HG02610 (cell line): Measurements from ENCODE around the gene PHF23.
A peak's percentile ranks its signal among the peaks of the same experiment; 100 is the strongest.
"Not testable (repeated sequence)": the region's sequence is repeated elsewhere in the genome, so short reads cannot be mapped to it uniquely, and the experiment has no call there.

ENCODE experiments used
- ATAC-seq: cut with Tn5 transposase; IDR thresholded peaks from one replicate; pipeline ENCODE4 v1.9.1; 2021; ENCODE audit warnings: mild to moderate bottlenecking, moderate library complexity; ENCODE audit not compliant: unreplicated experiment

The PHF23 gene

GRCh38 chr17:7259555-7259889 lies 20.3 kb upstream of the PHF23 start:
- ATAC-seq = no peak

GRCh38 chr17:7258731-7259554 lies 19.7 kb upstream of the PHF23 start:
- no peak for ATAC-seq

- no peak for ATAC-seq
Observed at GRCh38 chr17:7256766-7257456, 17.7 kb upstream of the PHF23 start.

- ATAC-seq = no peak
Observed at GRCh38 chr17:7254511-7254910, 15.3 kb upstream of the PHF23 start.

GRCh38 chr17:7253082-7253481 lies 13.8 kb upstream of the PHF23 start:
- no peak for ATAC-seq

GRCh38 chr17:7252176-7253043 lies 13.2 kb upstream of the PHF23 start, which contains the start of gene ELP5:
TSS of gene ELP5 (plus strand) at chr17:7252215. CDS start at chr17:7252551, 336 bp downstream.
- ATAC-seq = peak; percentile 28

- peak; percentile 83 for ATAC-seq
Observed at GRCh38 chr17:7251661-7252175, 12.5 kb upstream of the PHF23 start, which contains the start of gene CTDNEP1. TSS of gene CTDNEP1 (minus strand) at chr17:7251734. CDS start at chr17:7251296, 438 bp downstream.

DNA sequence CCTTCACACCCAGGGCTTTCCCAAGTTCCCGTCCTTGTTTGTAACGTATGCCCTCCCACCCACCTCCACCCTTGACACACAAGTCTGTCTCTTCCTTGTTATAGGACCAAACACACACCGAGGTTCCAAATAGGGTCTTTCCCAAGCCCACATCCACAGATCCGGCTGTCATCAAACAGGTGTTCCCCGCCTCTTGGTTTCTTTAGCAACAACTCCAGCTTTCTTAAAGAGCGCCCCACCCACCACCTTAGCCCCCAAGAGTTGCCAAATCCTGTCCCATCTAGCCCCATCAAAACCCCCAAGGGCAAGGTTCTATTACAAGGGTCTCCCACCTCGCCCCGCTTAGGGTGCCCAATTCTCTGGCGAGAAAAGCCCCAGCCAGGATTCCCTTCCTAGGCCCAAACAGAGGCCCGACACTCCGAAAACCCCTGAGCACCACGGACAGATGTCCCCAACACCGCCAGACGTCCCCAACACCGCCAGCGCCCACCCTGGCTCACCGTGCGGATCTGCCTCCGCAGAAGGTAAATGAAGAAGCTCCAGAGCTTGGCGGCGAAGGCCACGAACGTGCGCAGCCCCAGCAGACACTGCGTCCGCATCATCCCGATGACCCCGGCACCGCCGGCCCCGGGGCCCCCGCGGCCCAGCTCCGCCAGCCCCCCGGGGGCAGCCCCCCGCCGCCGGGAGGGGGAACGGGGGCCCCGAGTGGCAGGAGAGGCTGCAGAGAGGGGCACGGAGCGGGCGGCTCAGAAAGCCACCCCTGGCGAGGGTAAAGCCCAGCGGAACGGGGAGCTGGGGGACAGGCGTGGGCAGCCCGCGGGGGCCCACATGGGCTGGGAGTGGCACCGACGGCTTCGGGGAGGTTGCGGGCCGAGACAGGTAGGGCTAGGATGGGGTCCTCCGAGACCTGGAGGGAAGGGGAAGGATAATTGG lies 11.7 kb upstream of the PHF23 start:
- ATAC-seq = no peak

- ATAC-seq = no peak
Observed at GRCh38 chr17:7249830-7250229, 10.6 kb upstream of the PHF23 start.

DNA sequence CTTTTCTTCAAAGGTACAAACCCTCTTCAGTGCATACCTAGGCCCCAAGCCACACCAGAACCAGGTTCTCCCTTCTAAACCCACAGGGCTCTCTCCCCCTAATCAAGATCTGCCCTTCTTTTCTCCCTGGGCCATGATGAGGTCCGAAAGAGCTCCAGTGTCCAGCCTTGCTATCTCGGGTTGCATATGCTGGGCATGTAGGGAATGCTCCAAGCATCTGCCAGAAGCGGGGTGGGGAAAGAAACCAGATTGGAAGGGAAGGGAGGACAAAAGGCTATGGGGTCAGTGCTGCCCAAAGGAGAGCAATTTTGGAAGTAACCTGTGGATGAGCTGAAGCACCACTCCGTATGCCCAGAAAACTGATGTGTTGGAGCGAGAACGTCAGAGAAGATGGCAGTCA lies 10.0 kb upstream of the PHF23 start:
- ATAC-seq = no peak

GRCh38 chr17:7248796-7249195 lies 9.5 kb upstream of the PHF23 start:
- no peak for ATAC-seq

DNA sequence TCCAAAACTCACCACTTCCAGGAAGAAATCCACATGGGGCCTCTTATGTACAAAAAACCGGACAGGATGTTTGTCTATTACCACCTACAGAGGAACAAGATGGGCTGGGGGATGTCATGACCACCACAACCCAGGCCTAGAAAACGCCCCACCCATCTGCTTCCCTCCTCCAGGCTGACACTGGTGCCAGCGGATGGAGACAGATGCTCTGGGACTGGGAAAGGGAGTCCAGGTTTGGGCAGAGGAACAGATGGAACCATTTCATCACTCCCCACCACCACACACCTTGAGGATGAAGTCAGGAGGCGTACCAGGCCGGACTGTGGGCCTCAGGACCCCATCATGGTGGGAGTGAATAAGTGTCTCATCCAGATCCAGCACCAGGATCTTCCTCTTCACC lies 7.5 kb upstream of the PHF23 start:
- ATAC-seq = no peak

GRCh38 chr17:7243838-7244237 lies 4.6 kb upstream of the PHF23 start:
- ATAC-seq = not testable (repeated sequence)

DNA sequence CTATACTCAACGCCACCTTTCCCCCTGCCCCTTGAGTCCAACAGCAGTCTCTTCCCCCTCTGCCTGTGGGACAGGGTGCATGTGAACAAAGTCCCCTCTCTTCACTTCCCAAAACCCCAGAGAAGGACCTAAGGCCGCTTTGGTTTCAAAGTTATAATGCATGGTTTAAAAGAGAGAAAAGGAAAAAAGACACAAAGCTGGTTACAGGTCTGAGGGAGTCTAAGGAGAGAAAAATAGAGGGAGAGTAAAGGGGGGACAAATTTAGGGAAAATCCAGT lies 4.1 kb upstream of the PHF23 start:
- ATAC-seq = no peak

GRCh38 chr17:7242717-7243452 lies 3.6 kb upstream of the PHF23 start:
- peak; percentile 33 for ATAC-seq

- ATAC-seq = peak; percentile 25
Observed at GRCh38 chr17:7241783-7242716, 2.8 kb upstream of the PHF23 start, which contains the start of gene GABARAP. TSS of gene GABARAP (minus strand) at chr17:7242449. CDS start at chr17:7242330, 119 bp downstream.

GRCh38 chr17:7241090-7241733 lies 2.0 kb upstream of the PHF23 start:
- no peak for ATAC-seq

- no peak for ATAC-seq
Observed at GRCh38 chr17:7240375-7240774, 1.1 kb upstream of the PHF23 start.
